ENCODE results near the gene LMAN2.

DNA sequence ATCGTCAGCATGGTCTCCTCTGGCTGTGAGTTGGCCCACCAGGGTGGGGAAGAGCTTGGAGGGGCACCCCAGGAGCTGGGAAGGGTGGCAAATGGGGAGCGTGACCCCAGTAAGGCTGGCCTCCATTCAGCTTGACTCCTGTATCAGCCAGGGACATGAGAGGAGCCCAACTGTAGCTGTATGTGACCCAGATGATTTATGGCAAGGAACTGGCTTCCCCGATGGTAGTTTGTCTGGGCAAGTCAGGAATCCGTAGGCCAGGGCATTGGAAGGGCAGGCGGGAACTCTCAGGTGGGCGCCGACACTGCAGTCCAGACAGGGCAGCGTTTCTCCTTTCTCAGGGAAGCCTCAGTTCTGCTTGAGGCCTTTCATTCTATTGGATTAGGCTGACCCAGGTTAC is 35.1 kb upstream of the LMAN2 start:
- TF ChIP-seq, protein P1, sequence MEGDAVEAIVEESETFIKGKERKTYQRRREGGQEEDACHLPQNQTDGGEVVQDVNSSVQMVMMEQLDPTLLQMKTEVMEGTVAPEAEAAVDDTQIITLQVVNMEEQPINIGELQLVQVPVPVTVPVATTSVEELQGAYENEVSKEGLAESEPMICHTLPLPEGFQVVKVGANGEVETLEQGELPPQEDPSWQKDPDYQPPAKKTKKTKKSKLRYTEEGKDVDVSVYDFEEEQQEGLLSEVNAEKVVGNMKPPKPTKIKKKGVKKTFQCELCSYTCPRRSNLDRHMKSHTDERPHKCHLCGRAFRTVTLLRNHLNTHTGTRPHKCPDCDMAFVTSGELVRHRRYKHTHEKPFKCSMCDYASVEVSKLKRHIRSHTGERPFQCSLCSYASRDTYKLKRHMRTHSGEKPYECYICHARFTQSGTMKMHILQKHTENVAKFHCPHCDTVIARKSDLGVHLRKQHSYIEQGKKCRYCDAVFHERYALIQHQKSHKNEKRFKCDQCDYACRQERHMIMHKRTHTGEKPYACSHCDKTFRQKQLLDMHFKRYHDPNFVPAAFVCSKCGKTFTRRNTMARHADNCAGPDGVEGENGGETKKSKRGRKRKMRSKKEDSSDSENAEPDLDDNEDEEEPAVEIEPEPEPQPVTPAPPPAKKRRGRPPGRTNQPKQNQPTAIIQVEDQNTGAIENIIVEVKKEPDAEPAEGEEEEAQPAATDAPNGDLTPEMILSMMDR (IDR thresholded peaks at IDR 0.05; ENCODE audit: insufficient read depth, low read length, poor library complexity, severe bottlenecking), result no peak
- no peak for TF ChIP-seq EZH2phosphoT487 (conservative IDR thresholded peaks at IDR 0.05; ENCODE audit: low read length)

Data from SU-DHL-6 (cell line).